GM18505 (cell line): ENCODE data around the gene CAT.
"Not testable (repeated sequence)": the region's sequence is repeated elsewhere in the genome, so short reads cannot be mapped to it uniquely, and the experiment has no call there.

Experiments
- ATAC-seq: cut with Tn5 transposase; IDR thresholded peaks from one replicate; pipeline ENCODE4 v1.9.1; 2021; ENCODE audit not compliant: unreplicated experiment
- POLR2A ChIP-seq: IDR thresholded peaks from 4 replicates; pipeline ENCODE4 v1.6.1; 2011; ENCODE audit warnings: borderline replicate concordance; ENCODE audit not compliant: insufficient read depth, insufficient read length; ENCODE audit errors: extremely low read depth

Gene CAT

DNA sequence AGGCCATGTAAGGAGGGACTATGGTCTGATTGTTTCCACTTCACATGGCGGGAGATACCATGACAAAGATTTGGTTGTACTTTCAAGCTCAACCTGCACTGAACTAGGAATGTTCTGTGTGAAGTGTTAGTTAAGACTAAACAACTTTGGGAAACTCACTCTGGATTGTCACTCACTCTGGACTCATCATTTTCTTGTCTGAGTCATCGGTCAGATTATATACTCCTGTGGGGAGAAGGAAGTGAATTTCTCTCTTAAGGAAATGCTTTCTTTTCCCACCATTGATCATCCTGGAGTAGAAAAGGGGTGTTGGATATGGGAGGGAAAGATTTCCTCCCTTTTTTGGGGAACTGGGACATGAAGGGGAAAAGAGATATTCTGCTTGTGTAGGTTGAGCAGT, 26.9 kb upstream of the CAT start:
- no peak for ATAC-seq

DNA sequence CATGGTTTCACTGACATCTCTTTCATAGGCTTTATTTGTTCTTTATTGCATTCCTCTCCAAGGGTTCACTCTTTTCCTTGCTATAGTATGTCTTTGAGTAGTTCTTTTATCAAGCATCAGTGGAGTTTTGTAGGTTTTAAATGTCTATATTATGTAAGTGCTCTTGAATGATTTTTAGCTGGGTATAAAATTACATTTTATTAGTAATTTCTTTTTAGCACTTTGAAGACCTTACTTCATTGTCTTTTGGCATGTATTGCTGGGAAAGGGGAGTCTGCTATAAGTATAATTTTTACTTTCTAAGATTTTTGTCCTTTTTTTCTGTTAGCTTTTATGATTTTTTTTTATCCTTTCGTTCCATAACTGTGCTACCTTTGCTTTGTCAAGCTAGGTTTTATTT, 25.5 kb upstream of the CAT start:
- TF ChIP-seq POLR2A: no peak
- ATAC-seq: no peak

More for the DNA sequence above, 26.9 kb upstream of the CAT start:
- TF ChIP-seq POLR2A: no peak

DNA sequence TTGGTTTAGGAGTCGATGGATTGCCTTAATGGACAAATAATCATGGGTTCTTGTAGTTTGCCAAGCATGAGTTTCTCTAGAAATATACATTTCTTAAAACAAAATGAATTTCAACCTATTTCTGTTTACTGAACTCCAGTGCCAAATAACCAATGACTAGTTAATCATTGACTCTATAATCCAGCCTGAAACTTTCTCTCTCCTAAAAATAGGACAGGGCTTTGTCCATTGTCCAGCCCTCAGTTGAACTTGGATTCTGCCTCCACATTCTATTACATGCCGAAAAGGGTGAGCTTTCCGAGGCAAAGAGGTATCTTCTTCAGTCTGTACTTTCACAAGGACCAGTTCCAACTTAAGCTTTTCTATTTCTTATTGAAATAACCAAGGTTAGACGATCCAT, 23.2 kb upstream of the CAT start:
- TF ChIP-seq POLR2A: no peak
- no peak for ATAC-seq

DNA sequence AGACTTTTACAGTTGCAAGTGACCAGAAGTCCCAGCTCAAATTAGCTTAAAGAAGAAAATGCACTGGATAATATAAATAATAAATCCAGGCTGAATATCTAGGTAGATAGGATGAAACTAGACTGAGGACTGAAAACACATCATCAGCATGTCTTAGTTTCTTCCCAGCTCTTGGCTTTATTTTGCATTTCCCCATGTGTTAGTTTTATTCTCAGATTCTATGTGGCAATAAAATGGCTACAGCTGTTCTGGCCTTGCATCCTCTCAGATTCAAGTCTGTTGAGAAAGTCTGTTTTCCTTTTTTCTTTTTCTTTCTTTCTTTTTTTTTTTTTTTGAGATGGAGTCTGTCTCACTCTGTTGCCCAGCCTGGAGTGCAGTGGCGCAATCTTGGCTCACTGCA, 22.6 kb upstream of the CAT start:
- no peak for ATAC-seq
- no peak for TF ChIP-seq POLR2A

DNA sequence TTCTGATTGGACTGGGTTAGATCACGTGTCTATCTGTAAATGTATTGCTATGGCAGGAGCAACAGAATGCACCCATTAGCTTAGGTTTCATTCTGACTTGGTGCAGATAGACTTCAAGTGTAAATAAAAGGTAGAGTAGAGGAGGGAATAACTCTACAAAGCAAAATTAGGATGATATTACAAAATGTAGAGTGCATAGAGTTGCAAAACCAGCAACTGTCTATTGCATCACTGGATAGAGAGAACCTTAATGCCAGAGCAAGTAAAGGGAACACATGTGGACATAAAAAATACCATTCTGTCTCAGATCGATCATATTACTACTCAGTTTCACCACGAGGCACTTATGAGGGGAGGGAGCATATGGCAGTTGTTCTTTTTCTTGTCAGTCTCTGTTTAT, 22.0 kb upstream of the CAT start:
- ATAC-seq: no peak
- no peak for TF ChIP-seq POLR2A

DNA sequence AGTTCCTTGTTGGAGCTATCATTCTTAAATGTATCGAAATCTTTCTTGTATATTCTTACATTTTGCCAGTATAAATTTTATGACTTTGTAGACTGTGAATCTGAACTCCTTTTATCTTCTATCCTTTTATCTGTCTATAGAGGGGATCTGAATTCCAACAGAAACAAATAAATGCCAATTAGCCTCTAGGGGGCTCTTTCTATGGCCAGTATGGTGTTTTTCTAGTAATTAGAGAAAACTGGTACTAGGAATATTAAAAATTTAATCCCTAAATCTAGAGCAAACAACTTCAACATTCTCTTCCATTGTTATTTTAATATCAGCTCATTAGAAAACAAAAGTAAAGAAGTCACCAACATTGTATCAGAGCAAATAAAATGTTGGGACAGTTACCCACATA, 21.5 kb upstream of the CAT start:
- no peak for ATAC-seq
- no peak for TF ChIP-seq POLR2A

DNA sequence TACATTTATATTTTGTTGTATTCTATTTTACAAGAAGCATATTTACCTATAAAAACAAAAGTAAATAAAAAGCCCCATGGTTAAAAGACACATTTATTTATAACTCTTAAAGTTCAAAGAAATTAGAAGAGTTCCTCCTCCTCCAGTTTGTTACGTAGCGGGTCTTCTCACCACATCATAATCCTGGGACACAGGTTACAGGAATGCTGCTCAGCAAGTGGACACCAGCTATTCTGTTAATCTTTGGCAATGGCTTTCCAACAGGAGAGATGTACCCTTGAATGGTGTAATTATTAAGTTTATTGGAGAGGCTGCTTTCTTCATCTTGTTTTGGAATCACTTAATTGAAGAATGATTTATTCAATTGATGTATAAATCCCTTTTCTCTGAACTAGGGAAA, 19.6 kb upstream of the CAT start:
- TF ChIP-seq POLR2A: no peak
- ATAC-seq: no peak

DNA sequence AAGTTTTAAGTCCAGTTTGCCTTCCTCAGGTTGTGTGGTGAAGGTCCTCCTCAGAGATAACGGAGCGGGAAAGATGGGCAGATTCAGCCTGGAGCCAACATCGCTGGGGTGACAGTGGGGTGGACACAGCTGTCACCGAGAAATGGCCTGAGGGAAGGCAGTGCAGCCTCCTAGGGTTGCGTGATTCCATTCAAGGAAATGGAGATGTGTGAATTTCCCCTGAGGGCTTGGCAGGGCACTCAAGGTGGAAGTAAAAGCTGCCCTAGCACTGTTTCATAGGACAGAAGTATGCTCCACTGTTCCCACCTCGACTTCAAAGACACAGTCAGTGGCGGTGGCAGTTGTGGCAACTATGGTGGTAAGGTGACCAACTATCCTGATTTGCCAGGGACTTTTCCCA, 15.4 kb upstream of the CAT start:
- no peak for ATAC-seq
- no peak for TF ChIP-seq POLR2A

DNA sequence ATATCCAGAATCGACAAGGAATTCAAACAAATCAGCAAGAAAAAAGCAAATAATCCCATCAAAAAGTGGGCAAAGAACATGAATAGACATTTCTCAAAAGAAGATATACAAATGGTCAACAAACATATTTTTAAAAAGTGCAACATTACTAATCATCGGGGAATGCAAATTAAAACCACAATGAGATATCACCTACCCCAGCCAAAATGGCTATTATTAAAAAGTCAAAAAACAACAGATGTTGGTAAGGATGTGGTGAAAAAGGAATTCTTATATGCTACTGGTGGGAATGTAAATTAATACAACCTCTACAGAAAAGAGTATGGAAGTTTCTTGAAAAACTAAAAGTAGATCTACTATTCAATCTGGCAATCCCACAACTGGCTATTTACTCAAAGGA, 13.9 kb upstream of the CAT start:
- not testable (repeated sequence) for ATAC-seq

DNA sequence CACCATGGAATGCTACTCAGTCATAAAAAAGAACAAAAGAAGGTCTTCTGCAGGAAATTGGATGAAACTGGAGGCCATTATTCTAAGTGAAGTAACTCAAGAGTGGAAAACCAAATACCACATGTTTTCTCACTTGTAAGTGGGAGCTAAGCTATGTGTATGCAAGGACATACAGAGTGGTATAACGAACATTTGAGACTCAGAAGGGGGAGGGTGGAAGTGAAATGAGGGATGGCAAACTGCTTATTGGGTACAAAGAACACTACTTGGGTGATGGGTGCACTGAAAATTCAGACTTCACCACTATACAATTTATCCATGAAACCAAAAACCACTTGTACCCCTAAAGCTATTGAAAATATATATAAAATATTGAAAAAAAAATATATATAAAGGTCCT, 13.4 kb upstream of the CAT start:
- no peak for TF ChIP-seq POLR2A
- ATAC-seq: no peak

DNA sequence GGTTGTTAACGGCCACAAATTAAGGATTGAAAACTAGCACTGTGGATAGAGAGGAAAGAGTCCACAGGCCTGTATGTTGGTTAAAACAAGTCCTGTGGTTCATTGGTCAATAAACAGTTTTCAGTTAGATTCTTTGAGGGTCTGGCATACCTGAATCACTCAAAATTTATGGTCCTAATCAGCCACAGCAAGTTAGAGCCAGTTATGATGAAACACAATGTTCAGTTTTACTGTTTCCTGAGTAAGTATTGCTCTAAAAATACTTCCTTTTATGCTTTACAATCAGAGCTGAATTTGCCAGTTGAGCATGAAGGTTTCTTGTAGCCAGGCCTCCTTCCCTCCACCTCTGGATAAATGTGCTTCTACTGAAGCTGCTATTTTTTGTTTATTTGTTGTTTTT, 12.9 kb upstream of the CAT start:
- no peak for ATAC-seq
- no peak for TF ChIP-seq POLR2A

DNA sequence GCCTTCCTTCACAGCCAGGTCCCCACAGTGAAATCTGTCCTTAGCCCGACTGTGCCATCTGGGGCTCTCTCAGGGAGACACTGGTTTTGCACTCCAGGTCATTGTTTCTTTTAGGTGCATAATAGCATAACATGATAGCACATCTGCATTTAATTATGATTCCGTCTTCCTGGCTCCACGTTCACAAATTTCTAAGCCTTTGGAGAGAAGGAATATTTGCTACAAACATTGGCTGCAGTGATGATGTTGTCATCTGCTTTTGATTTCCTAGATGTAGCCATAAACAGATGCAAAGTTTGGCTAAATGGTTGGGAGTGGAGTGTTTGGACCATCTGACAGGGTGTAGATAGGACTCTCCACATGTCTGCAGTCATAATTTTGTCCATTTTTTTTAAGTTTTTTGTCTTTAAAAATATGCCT, 12.0 kb upstream of the CAT start:
- no peak for ATAC-seq
- TF ChIP-seq POLR2A: no peak

DNA sequence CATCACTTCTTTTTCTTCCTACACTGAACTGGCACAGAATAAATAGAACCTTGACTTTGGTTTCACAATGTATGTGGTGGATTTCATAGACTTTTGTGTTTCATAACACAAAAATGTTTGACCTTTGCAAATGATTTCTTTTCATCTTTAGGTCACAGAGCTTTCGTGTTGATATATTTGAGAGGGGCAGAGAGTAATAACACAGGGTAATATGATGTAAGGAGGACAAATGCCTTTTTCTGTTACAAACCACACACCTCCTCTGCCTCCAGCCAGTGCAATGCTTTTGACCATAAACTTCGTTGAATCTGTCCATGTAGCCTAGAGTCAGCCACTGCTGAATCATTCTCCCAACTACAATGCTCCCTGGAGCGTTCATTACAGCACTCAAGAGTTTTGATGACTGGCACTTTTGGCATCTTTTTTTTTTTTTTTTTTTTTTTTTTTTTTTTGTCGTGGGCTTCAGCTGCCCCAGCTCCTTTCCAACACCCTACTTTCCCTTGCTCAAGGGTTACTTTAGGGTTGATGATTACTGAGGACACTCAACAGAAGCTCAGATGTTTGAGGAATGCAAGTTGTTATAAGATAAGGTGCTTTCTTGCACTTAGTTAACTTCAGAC, 11.4 kb upstream of the CAT start:
- TF ChIP-seq POLR2A: no peak
- ATAC-seq: no peak

DNA sequence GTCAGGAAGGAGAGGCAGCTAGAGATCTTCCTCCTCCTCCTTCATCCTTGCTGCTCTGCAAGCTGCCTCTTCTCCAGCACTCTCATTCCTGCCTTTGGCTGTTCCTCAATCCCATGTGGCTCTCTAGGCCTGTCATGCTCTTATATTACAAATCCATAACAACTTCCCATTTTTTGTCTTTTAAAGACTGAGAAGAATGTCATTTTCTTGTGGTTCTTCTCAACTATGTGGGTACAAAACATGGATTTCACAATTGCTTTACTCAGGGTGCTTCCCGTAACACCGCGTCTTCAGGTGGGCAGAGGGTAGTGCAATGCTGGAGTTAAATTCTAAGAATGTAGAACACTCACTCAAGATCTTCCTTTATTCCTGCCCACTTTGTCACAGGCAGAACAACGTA, 6.8 kb upstream of the CAT start:
- ATAC-seq: no peak
- TF ChIP-seq POLR2A: no peak

DNA sequence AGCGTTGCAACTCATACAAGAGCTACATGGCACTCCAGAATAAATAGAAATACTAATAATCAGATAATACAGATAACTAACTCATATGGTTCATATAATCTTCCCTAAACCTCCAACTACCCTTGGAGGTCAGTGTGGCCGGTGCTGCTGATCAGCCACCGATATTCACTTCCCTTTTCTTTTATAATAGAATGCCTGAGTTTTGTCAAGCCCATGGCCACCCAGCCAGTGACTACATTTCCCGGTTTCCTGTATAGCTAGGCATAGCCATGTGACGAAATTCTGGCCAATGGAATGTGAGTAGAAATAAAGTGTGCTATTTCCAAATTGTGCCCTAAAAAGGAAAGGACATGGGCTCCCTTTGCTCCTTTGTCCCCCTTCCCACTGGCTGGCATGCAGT, 5.9 kb upstream of the CAT start:
- no peak for ATAC-seq
- TF ChIP-seq POLR2A: no peak

DNA sequence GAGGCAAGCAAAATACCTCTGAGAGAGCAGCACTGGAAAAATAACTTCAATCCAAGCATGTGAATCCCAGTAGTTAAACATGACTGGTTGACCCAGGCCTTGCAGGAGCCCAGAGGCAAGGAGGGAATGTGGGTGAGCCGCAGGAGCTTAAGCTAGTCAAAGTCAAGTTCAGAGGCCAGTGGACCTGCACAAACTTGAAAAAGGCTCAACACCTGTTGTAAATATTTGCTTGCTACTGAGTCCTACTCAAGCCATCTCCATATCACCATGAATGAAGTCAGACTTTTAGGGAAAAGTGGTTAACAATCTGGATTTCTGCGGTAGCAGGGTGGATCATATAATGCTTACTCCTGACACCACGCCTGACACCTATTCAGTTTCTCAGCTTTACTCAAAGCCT, 4.8 kb upstream of the CAT start:
- TF ChIP-seq POLR2A: no peak
- no peak for ATAC-seq
